ENCODE results near the gene AP5B1. TPM values are rescaled to one million over a fixed set of nuclear protein-coding genes. Genes with fewer than 3 reads are reported as not detected.
"Not testable (repeated sequence)": the region's sequence is repeated elsewhere in the genome, so short reads cannot be mapped to it uniquely, and the experiment has no call there.

AP5B1 gene
- total and polyA plus RNA-seq, 9 of the 15 experiments (the other 6 are each of a cell fraction or from before 2014, with no cell fraction given) = 0.51 to 24.2 (median 5.1) TPM

DNA sequence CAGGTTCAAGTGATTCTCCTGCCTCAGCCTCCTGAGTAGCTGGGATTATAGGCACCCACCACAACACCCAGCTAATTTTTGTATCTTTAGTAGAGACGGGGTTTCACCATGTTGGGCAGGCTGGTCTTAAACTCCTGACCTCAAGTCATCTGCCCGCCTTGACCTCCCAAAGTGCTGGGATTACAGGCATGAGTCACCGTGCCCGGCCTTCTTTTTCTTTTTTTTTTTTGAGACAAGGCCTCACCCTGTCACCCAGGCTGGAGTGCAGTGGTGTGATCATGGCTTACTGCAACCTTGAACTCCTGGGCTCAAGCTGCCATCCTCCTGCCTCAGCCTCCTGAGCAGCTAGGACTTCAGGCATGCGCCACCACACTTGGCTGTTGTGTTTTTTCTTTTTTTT lies 13.0 kb downstream of the AP5B1 start:
- H3K9me3 ChIP-seq (replicated peaks; ENCODE audit: control insufficient read depth, insufficient read depth, low read depth, low read length); H3K4me3 ChIP-seq; intact Hi-C loops (cut with micrococcal nuclease); H3K79me2 ChIP-seq (ENCODE audit: control insufficient read depth, insufficient read depth, low read length); BruUV-seq (replicated peaks); H3K27me3 ChIP-seq (ENCODE audit: control insufficient read depth in 2 of 2, insufficient read depth in 2 of 2, low read length in 2 of 2); FAIRE-seq; H3K4me2 ChIP-seq (ENCODE audit: insufficient read depth, low read length); POLR2A ChIA-PET; DNase-seq (ENCODE audit: extremely low read depth in 1 of 4, low spot score in 3 of 4); H3K27ac ChIP-seq (ENCODE audit: extremely low read depth, low read depth, low read length); H3K9me1 ChIP-seq (ENCODE audit: control insufficient read depth, insufficient read depth, low read length); H3K4me1 ChIP-seq (replicated peaks in 1 of 2; ENCODE audit: control insufficient read depth in 2 of 2, insufficient read depth in 2 of 2, low read length in 2 of 2); H3K9ac ChIP-seq (ENCODE audit: insufficient read depth in 1 of 2, low read depth in 2 of 2, low read length in 2 of 2); H3K36me3 ChIP-seq (ENCODE audit: control insufficient read depth, insufficient read depth, low read length); in situ Hi-C loops (cut with MboI); ATAC-seq; H2AFZ ChIP-seq (ENCODE audit: low read depth, low read length); H4K20me1 ChIP-seq (replicated peaks; ENCODE audit: control insufficient read depth, insufficient read depth, low read length): not testable (repeated sequence)
- TF ChIP-seq, protein P1, sequence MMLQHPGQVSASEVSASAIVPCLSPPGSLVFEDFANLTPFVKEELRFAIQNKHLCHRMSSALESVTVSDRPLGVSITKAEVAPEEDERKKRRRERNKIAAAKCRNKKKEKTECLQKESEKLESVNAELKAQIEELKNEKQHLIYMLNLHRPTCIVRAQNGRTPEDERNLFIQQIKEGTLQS (IDR thresholded peaks at IDR 0.05) = 0 out of 2 replicates have a peak, but pooled peaks have one; percentile 22
- TF ChIP-seq, protein P1 (CRISPR knock-in tag; conservative IDR thresholded peaks at IDR 0.05) = not testable (repeated sequence)
- CTCF ChIA-PET (ENCODE audit: low intra/inter-chr PET ratio) = interaction anchor here (0.5 kb wide), 1 partner anchor 56 kb away, joined by 3 read pairs; the partner anchor contains the start of gene KAT5
- 35% methylated on average over 4 of the region's 5 CpGs for WGBS (ENCODE audit: insufficient coverage, low coverage, missing lambda C conversion rate)

DNA sequence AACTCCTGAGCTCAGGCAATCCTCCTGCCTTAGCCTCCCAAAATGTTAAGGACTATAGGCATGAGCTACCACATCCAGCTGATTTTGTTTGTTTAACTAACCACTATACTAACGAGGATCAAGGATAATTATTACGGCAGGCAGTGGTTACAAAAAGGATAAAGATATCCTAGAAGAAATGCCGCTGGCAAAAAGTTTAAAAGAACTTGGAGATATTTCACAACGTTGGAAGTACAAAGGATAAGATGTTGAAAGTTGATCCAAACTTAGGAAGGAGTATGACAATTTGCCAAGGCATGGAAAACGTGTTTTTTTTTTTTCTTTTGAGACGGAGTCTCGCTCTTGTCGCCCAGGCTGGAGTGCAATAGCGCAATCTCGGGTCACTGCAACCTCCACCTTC lies 13.4 kb downstream of the AP5B1 start:
- no peaks in the 10 kb centered on the region; a peak in 2 of 5 replicates for H3K27me3 ChIP-seq (ENCODE audit: control insufficient read depth in 2 of 2, insufficient read depth in 2 of 2, low read length in 2 of 2)
- CTCF ChIA-PET (ENCODE audit: low intra/inter-chr PET ratio) = no interaction called here
- TF ChIP-seq NFYB (IDR thresholded peaks at IDR 0.05; ENCODE audit: extremely low read depth, insufficient read length) (no peak), FOXJ3 (CRISPR knock-in tag; IDR thresholded peaks at IDR 0.05) (no peak), ZNF121 (CRISPR knock-in tag; conservative IDR thresholded peaks at IDR 0.05) (peak; percentile 78), SAFB2 (IDR thresholded peaks at IDR 0.05; ENCODE audit: borderline replicate concordance, low read depth, low read length, severe bottlenecking) (no peak)
- TF ChIP-seq, protein P2, sequence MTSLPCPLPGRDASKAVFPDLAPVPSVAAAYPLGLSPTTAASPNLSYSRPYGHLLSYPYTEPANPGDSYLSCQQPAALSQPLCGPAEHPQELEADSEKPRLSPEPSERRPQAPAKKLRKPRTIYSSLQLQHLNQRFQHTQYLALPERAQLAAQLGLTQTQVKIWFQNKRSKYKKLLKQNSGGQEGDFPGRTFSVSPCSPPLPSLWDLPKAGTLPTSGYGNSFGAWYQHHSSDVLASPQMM (CRISPR knock-in tag; IDR thresholded peaks at IDR 0.05) = no peak
- H3K9me3 ChIP-seq (replicated peaks; ENCODE audit: control insufficient read depth, insufficient read depth, low read depth, low read length) = no peaks in the 10 kb centered on the region
- no peak for ATAC-seq
- DNase-seq (ENCODE audit: extremely low read depth in 1 of 4, low spot score in 3 of 4) = no peak
- no peak overlapping the region for H3K4me3 ChIP-seq
- 54% methylated on average over 10 of the region's 10 CpGs for WGBS (ENCODE audit: insufficient coverage, low coverage, missing lambda C conversion rate)
- POLR2A ChIA-PET = no interaction called here
- intact Hi-C loops (cut with micrococcal nuclease) (no loop called here), in situ Hi-C loops (cut with MboI) (no loop called here)
- no TSS peak for BruUV-seq (replicated peaks)
- no peak overlapping the region for H3K9ac ChIP-seq (ENCODE audit: insufficient read depth in 1 of 2, low read depth in 2 of 2, low read length in 2 of 2)
- no peak overlapping the region for H3K4me2 ChIP-seq (ENCODE audit: insufficient read depth, low read length)
- no peak overlapping the region for H3K27ac ChIP-seq (ENCODE audit: extremely low read depth, low read depth, low read length)
- no peaks in the 10 kb centered on the region for H3K79me2 ChIP-seq (ENCODE audit: control insufficient read depth, insufficient read depth, low read length)
- H2AFZ ChIP-seq (ENCODE audit: low read depth, low read length) = no peak overlapping the region
- no peaks in the 10 kb centered on the region for H3K36me3 ChIP-seq (ENCODE audit: control insufficient read depth, insufficient read depth, low read length)
- no peaks in the 10 kb centered on the region for H3K9me1 ChIP-seq (ENCODE audit: control insufficient read depth, insufficient read depth, low read length)
- no peak for FAIRE-seq
- H3K4me1 ChIP-seq (replicated peaks in 1 of 2; ENCODE audit: control insufficient read depth in 2 of 2, insufficient read depth in 2 of 2, low read length in 2 of 2) = no peaks in the 10 kb centered on the region
- H4K20me1 ChIP-seq (replicated peaks; ENCODE audit: control insufficient read depth, insufficient read depth, low read length) = no peaks in the 10 kb centered on the region
